ENCODE results near the gene ANKRD6. TPM values are rescaled to one million over a fixed set of nuclear protein-coding genes. Genes with fewer than 3 reads are reported as not detected.
A peak's percentile ranks its signal among the peaks of the same experiment; 100 is the strongest.
"Not testable (repeated sequence)": the region's sequence is repeated elsewhere in the genome, so short reads cannot be mapped to it uniquely, and the experiment has no call there.

Gene ANKRD6
- total and polyA plus RNA-seq, 3 experiments from 2014 or later: 2.8 to 3.4 (median 3.0) TPM

DNA sequence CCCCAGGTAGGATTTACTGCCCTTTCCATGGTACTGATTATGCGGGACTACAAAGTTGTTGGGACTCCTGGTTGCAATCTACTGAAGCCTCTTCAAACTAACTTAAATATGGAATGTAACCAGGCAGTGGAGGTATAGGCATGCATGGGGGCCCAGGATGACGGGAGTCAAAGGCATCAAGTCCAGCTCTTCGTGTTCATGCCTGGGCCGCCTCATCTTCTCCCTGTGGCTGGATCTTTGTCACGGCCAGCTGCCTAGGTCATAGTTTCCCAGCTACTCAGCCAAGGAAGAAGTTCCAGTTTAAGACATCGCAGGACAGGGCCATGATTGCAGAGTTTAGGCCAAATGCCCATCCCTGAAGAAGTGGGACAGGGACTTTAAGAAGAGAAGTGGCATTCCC lies 185.1 kb downstream of the ANKRD6 start:
- Mint-ChIP-seq H3K27me3 (no peaks in the 10 kb centered on the region), H3K36me3 (peaks cover 0 to 6% (median 5%) of the 10 kb centered on the region in 3 donors), H3K4me1 (no peaks in the 10 kb centered on the region), H3K9me3 (no peaks in the 10 kb centered on the region), H3K27ac (no peak overlapping the region), H3K4me3 (no peak overlapping the region)
- POLR2A ChIA-PET: no interaction called here
- Histone ChIP-seq H3K4me1 (ENCODE audit: insufficient read depth, low read length) (no peaks in the 10 kb centered on the region), H3K4me3 (ENCODE audit: low read length) (no peak overlapping the region), H3K27me3 (ENCODE audit: insufficient read depth, low read length, poor library complexity, severe bottlenecking) (no peaks in the 10 kb centered on the region), H3K27ac (ENCODE audit: low read depth, low read length) (no peak overlapping the region), H3K36me3 (ENCODE audit: insufficient read depth, low read length) (no peaks in the 10 kb centered on the region), H3K9me3 (ENCODE audit: low read length) (no peaks in the 10 kb centered on the region)
- DNase-seq: no peak
- CTCF ChIA-PET: no interaction called here

DNA sequence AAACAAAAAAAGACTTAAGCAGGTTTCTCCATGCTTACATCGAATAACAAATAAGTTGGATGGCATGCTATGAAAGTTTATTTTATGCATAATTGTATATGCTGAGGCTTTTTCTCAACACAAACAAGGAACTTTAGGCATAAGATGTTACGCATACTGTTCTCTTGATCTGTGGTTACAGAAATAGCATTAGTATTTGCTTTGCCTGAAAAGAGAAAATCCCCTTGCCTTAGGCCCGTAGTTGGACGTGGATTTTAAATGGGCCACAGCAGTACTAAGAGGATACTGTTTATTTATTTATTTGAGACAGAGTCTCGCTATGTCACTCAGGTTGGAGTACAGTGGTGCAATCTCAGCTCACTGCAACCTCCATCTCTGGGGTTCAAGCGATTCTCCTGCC lies 186.6 kb downstream of the ANKRD6 start:
- H3K9me3 ChIP-seq (ENCODE audit: low read length): no peaks in the 10 kb centered on the region
- no peaks in the 10 kb centered on the region for H3K36me3 ChIP-seq (ENCODE audit: insufficient read depth, low read length)
- POLR2A ChIA-PET: no interaction called here
- Mint-ChIP-seq H3K36me3 (peaks cover 0 to 10% (median 6%) of the 10 kb centered on the region in 3 donors), H3K9me3 (no peaks in the 10 kb centered on the region), H3K4me1 (no peaks in the 10 kb centered on the region), H3K27ac (no peak overlapping the region), H3K27me3 (no peaks in the 10 kb centered on the region), H3K4me3 (no peak overlapping the region)
- H3K27ac ChIP-seq (ENCODE audit: low read depth, low read length): no peak overlapping the region
- no peak for DNase-seq
- H3K27me3 ChIP-seq (ENCODE audit: insufficient read depth, low read length, poor library complexity, severe bottlenecking): no peaks in the 10 kb centered on the region
- H3K4me3 ChIP-seq (ENCODE audit: low read length): no peak overlapping the region
- no peaks in the 10 kb centered on the region for H3K4me1 ChIP-seq (ENCODE audit: insufficient read depth, low read length)
- CTCF ChIA-PET: no interaction called here

DNA sequence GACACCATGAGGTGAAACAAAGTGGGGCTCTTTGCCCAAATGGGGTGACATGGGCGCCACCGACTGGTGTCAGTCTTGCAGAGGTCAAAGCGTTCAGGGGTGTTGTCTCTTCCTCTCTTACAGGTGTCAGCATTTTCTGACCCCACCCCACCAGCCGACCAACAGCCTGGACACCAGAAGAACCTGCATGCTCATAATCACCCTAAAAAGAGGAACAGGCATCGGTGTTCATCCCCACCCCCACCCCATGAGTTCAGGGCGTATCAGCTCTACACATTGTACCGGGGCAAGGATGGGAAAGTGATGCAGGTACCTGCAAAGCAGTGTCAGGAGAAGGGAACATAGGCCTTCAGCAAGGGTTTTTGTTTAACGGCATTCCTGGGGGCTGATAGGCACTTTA lies 190.8 kb downstream of the ANKRD6 start:
- no peak for DNase-seq
- no peaks in the 10 kb centered on the region for H3K9me3 Mint-ChIP-seq
- H3K36me3 Mint-ChIP-seq: peaks cover 0 to 16% (median 5%) of the 10 kb centered on the region in 3 donors
- Histone ChIP-seq H3K27me3 (ENCODE audit: insufficient read depth, low read length, poor library complexity, severe bottlenecking) (no peaks in the 10 kb centered on the region), H3K36me3 (ENCODE audit: insufficient read depth, low read length) (no peaks in the 10 kb centered on the region), H3K9me3 (ENCODE audit: low read length) (no peaks in the 10 kb centered on the region), H3K27ac (ENCODE audit: low read depth, low read length) (no peak overlapping the region), H3K4me3 (ENCODE audit: low read length) (no peak overlapping the region), H3K4me1 (ENCODE audit: insufficient read depth, low read length) (no peaks in the 10 kb centered on the region)
- no peak overlapping the region for H3K27ac Mint-ChIP-seq
- H3K4me3 Mint-ChIP-seq: no peak overlapping the region
- ChIA-PET CTCF (no interaction called here), POLR2A (no interaction called here)
- H3K4me1 Mint-ChIP-seq: no peaks in the 10 kb centered on the region
- H3K27me3 Mint-ChIP-seq: no peaks in the 10 kb centered on the region

DNA sequence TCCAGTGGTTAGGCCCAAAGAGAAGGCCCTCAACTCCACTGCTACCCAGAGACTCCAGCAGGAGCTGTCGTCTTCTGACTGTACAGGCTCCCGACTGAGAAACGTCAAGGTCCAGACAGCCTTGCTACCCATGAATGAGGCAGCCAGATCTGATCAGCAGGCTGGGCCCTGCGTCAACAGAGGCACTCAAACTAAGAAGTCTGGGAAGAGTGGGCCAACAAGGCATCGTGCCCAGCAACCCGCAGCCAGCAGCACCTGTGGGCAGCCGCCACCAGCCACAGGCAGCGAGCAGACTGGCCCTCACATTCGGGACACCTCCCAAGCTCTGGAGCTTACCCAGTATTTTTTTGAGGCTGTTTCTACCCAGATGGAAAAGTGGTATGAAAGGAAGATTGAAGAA lies 197.5 kb downstream of the ANKRD6 start:
- Mint-ChIP-seq H3K27me3 (no peaks in the 10 kb centered on the region), H3K4me3 (no peak overlapping the region), H3K27ac (peak overlapping the region in 2 of 8 donors; percentile 9 to 63), H3K4me1 (peaks cover 0 to 5% (median 4%) of the 10 kb centered on the region in 3 donors), H3K36me3 (peaks cover 0 to 27% (median 14%) of the 10 kb centered on the region in 3 donors), H3K9me3 (no peaks in the 10 kb centered on the region)
- no peaks in the 10 kb centered on the region for H3K4me1 ChIP-seq (ENCODE audit: insufficient read depth, low read length)
- DNase-seq: no peak
- no peaks in the 10 kb centered on the region for H3K9me3 ChIP-seq (ENCODE audit: low read length)
- POLR2A ChIA-PET: no interaction called here
- H3K4me3 ChIP-seq (ENCODE audit: low read length): no peak overlapping the region
- CTCF ChIA-PET: no interaction called here
- H3K36me3 ChIP-seq (ENCODE audit: insufficient read depth, low read length): peaks cover under 1% of the 10 kb centered on the region
- H3K27me3 ChIP-seq (ENCODE audit: insufficient read depth, low read length, poor library complexity, severe bottlenecking): no peaks in the 10 kb centered on the region
- no peak overlapping the region for H3K27ac ChIP-seq (ENCODE audit: low read depth, low read length)

DNA sequence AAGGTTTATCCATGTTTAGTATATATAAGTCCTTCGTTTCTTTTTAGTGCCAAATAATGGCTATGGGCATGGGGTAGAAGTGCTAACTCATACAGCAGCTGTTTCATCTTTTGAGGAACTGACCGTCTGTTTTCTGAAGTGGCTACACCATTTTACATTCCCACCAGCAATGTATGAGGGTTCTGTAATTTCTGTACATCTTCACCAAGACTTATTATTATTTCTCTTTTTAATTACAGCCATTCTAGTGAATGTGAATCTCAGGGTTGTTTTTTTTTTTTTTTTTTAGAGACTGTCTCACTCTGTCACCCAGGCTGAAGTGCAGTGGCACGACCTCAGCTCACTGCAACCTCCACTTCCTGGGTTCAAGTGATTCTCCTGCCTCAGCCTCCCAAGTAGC lies 203.5 kb downstream of the ANKRD6 start:
- H3K4me1 ChIP-seq (ENCODE audit: insufficient read depth, low read length): peaks cover 14% of the 10 kb centered on the region
- H3K9me3 Mint-ChIP-seq; DNase-seq; H3K9me3 ChIP-seq (ENCODE audit: low read length); POLR2A ChIA-PET; H3K27ac ChIP-seq (ENCODE audit: low read depth, low read length); H3K27me3 ChIP-seq (ENCODE audit: insufficient read depth, low read length, poor library complexity, severe bottlenecking); H3K36me3 ChIP-seq (ENCODE audit: insufficient read depth, low read length); H3K27me3 Mint-ChIP-seq; H3K4me3 ChIP-seq (ENCODE audit: low read length): not testable (repeated sequence)
- Mint-ChIP-seq H3K27ac (peak overlapping the region in 5 of 8 donors; percentile 23 to 85 (median 43)), H3K4me3 (peak overlapping the region in 5 of 7 donors; percentile 8 to 74 (median 33)), H3K4me1 (peaks cover 26 to 42% (median 38%) of the 10 kb centered on the region in 3 donors), H3K36me3 (peaks cover 7 to 41% (median 12%) of the 10 kb centered on the region in 3 donors)
- CTCF ChIA-PET: interaction anchor here (3.5 kb wide), 1 partner anchor 27 kb away, joined by 13 read pairs; no protein-coding TSS in a partner anchor

DNA sequence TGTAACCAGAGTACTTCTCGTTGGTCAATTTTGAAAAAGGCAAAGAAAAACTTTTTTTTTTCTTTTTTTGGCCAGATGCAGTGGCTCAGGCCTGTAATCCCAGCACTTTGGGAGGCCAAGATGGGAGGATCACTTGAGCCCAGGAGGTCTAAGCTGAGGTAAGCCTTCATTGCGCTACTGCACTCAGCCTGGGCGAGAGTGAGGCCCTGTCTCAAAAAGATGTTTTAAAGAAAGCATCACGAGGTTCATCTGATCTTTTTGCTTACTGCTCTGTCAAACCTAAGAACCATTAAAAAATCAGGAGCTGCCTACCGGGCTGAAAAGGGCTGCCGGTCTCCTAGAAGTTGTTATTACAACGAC lies 205.0 kb downstream of the ANKRD6 start:
- Mint-ChIP-seq H3K27ac (peak overlapping the region; percentile 95 to 100 (median 99)), H3K4me3 (peak overlapping the region; percentile 88 to 99 (median 95)), H3K4me1 (peaks cover 26 to 42% (median 38%) of the 10 kb centered on the region in 3 donors), H3K9me3 (peaks cover 0 to 2% (median 0%) of the 10 kb centered on the region in 5 donors), H3K27me3 (no peaks in the 10 kb centered on the region), H3K36me3 (peaks cover 7 to 50% (median 11%) of the 10 kb centered on the region in 3 donors)
- DNase-seq: no peak
- H3K9me3 ChIP-seq (ENCODE audit: low read length): no peaks in the 10 kb centered on the region
- peak overlapping the region; percentile 92 for H3K4me3 ChIP-seq (ENCODE audit: low read length)
- no peaks in the 10 kb centered on the region for H3K27me3 ChIP-seq (ENCODE audit: insufficient read depth, low read length, poor library complexity, severe bottlenecking)
- peak overlapping the region; percentile 96 for H3K27ac ChIP-seq (ENCODE audit: low read depth, low read length)
- H3K4me1 ChIP-seq (ENCODE audit: insufficient read depth, low read length): peaks cover 14% of the 10 kb centered on the region
- ChIA-PET POLR2A (interaction anchor here (0.5 to 1.7 kb wide), 5 partner anchors 16 to 655 kb away, joined by 3 to 7 read pairs (median 3); partner anchors contain the start of genes CASP8AP2 and PNRC1), CTCF (interaction anchor here (1.0 to 3.5 kb wide), 4 partner anchors 28 to 668 kb away, joined by 3 to 13 read pairs (median 6); partner anchors contain the start of gene ANKRD6)
- peaks cover 10% of the 10 kb centered on the region for H3K36me3 ChIP-seq (ENCODE audit: insufficient read depth, low read length)

DNA sequence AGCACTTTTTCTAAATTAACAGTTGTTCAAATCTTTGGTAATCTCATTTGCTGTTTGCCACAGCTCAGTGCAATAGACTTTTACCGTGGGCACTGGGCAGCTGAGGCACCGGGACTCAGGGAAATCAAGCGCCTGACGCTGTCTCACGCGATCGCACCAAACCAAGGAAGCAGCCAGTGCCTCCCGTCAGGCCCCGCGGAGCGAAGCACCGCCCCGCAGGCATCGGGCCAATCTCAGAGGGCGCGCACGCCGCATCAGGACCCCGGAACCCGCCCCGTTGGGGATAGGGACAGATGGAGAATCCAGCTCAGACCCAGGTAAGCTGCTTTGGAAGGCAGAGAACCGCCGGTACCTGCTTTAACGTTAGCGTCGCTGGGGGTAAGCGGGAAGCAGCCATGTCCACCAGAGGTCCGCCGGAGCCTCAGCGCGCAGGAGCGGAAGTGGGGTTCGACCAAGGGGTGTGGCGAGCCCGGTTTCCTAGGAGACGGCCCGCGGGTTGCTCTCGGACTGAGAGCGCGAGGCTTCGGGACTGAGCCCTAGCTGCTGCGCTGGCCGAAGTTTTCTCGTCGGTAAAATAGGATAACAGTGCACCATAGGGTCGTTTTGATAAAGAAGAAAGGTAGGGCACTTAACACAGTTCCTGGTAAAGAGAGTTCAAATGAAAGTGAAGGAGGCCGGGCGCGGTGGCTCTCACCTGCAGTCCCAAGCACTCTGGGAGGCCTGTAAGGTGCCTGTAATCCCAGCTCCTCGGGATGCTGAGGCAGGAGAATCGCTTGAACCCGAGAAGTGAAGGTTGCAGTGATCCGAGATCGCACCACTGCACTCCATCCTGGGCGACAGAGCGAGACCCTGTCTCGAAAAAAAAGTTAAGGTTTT lies 205.6 kb downstream of the ANKRD6 start, which contains the start of gene LYRM2:
Gene LYRM2 (minus strand): TSS at position 428 of the 876 bp plus-strand sequence. CDS start 31 bp downstream, at position 397.
- H3K36me3 Mint-ChIP-seq: peaks cover 7 to 54% (median 10%) of the 10 kb centered on the region in 3 donors
- CTCF ChIA-PET: interaction anchor here (1.0 to 3.5 kb wide), 4 partner anchors 29 to 668 kb away, joined by 3 to 13 read pairs (median 6); partner anchors contain the start of gene ANKRD6
- Histone ChIP-seq H3K9me3 (ENCODE audit: low read length) (no peaks in the 10 kb centered on the region), H3K27ac (ENCODE audit: low read depth, low read length) (peak within 1 kb of the TSS; percentile 96), H3K36me3 (ENCODE audit: insufficient read depth, low read length) (peaks cover 15% of the 10 kb centered on the region), H3K4me1 (ENCODE audit: insufficient read depth, low read length) (peaks cover 14% of the 10 kb centered on the region), H3K4me3 (ENCODE audit: low read length) (peak within 1 kb of the TSS; percentile 92), H3K27me3 (ENCODE audit: insufficient read depth, low read length, poor library complexity, severe bottlenecking) (no peaks in the 10 kb centered on the region)
- peak within 1 kb of the TSS; percentile 95 to 100 (median 99) for H3K27ac Mint-ChIP-seq
- H3K27me3 Mint-ChIP-seq: no peaks in the 10 kb centered on the region
- peaks cover 26 to 42% (median 38%) of the 10 kb centered on the region in 3 donors for H3K4me1 Mint-ChIP-seq
- POLR2A ChIA-PET: interaction anchor here (0.6 to 1.7 kb wide), 5 partner anchors 16 to 656 kb away, joined by 3 to 7 read pairs (median 3); partner anchors contain the start of genes CASP8AP2 and PNRC1
- peak within 1 kb of the TSS; percentile 88 to 99 (median 95) for H3K4me3 Mint-ChIP-seq
- peaks cover 0 to 2% (median 0%) of the 10 kb centered on the region in 5 donors for H3K9me3 Mint-ChIP-seq
- DNase-seq: peak; percentile 83 to 94 (median 91)

DNA sequence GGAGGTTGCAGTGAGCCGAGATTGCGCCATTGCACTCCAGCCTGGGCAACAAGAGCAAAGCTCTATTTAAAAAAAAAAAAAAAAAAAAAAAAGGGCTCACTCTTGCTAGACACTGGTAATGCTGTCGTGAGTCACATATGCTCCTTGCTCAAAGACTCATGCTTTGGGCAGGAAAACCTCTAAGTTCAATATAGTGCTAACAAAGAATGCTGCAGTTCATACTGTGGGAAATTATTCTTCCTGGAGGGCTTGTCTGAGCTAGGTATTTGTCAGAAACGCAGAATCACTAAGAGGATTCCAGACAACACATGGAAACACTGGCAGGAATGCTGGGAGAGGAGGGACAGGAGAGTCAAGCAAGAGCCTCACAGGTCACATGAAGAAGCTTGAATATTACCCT lies 207.9 kb downstream of the ANKRD6 start:
- DNase-seq: no peak
- Mint-ChIP-seq H3K36me3 (peaks cover 12 to 57% (median 13%) of the 10 kb centered on the region in 3 donors), H3K27ac (peak overlapping the region in 2 of 8 donors; percentile 29 to 63), H3K9me3 (peaks cover 0 to 2% (median 0%) of the 10 kb centered on the region in 5 donors), H3K4me3 (peak overlapping the region in 2 of 7 donors; percentile 27 to 51), H3K4me1 (peaks cover 23 to 34% (median 29%) of the 10 kb centered on the region in 3 donors), H3K27me3 (no peaks in the 10 kb centered on the region)
- POLR2A ChIA-PET: interaction anchor here (0.7 kb wide), 1 partner anchor 1106 kb away, joined by 6 read pairs; no protein-coding TSS in a partner anchor
- Histone ChIP-seq H3K4me3 (ENCODE audit: low read length) (no peak overlapping the region), H3K27me3 (ENCODE audit: insufficient read depth, low read length, poor library complexity, severe bottlenecking) (no peaks in the 10 kb centered on the region), H3K4me1 (ENCODE audit: insufficient read depth, low read length) (peaks cover 14% of the 10 kb centered on the region), H3K27ac (ENCODE audit: low read depth, low read length) (no peak overlapping the region), H3K36me3 (ENCODE audit: insufficient read depth, low read length) (peaks cover 27% of the 10 kb centered on the region), H3K9me3 (ENCODE audit: low read length) (no peaks in the 10 kb centered on the region)
- CTCF ChIA-PET: no interaction called here

Measured in CD8-positive, alpha-beta memory T cell (primary cell).